ENCODE results near the gene SPEF1.
A peak's percentile ranks its signal among the peaks of the same experiment; 100 is the strongest.

Gene SPEF1

GRCh38 chr20:3755269-3755668 lies 26.0 kb downstream of the SPEF1 start:
- TF ChIP-seq EP300 (IDR thresholded peaks at IDR 0.05; ENCODE audit: borderline replicate concordance) (no peak), CREB1 (IDR thresholded peaks at IDR 0.05; ENCODE audit: low read depth) (no peak), TAF1 (IDR thresholded peaks at IDR 0.05; ENCODE audit: low read depth) (no peak), EGR1 (IDR thresholded peaks at IDR 0.05) (no peak), ZBTB7A (IDR thresholded peaks at IDR 0.05; ENCODE audit: low read depth) (no peak), TCF12 (IDR thresholded peaks at IDR 0.05; ENCODE audit: low read depth) (no peak), CEBPB (IDR thresholded peaks at IDR 0.05) (no peak), YY1 (IDR thresholded peaks at IDR 0.05; ENCODE audit: low read depth) (no peak), TEAD4 (IDR thresholded peaks at IDR 0.05) (no peak), NFIC (IDR thresholded peaks at IDR 0.05) (no peak)
- TF ChIP-seq, protein P1, sequence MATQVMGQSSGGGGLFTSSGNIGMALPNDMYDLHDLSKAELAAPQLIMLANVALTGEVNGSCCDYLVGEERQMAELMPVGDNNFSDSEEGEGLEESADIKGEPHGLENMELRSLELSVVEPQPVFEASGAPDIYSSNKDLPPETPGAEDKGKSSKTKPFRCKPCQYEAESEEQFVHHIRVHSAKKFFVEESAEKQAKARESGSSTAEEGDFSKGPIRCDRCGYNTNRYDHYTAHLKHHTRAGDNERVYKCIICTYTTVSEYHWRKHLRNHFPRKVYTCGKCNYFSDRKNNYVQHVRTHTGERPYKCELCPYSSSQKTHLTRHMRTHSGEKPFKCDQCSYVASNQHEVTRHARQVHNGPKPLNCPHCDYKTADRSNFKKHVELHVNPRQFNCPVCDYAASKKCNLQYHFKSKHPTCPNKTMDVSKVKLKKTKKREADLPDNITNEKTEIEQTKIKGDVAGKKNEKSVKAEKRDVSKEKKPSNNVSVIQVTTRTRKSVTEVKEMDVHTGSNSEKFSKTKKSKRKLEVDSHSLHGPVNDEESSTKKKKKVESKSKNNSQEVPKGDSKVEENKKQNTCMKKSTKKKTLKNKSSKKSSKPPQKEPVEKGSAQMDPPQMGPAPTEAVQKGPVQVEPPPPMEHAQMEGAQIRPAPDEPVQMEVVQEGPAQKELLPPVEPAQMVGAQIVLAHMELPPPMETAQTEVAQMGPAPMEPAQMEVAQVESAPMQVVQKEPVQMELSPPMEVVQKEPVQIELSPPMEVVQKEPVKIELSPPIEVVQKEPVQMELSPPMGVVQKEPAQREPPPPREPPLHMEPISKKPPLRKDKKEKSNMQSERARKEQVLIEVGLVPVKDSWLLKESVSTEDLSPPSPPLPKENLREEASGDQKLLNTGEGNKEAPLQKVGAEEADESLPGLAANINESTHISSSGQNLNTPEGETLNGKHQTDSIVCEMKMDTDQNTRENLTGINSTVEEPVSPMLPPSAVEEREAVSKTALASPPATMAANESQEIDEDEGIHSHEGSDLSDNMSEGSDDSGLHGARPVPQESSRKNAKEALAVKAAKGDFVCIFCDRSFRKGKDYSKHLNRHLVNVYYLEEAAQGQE (IDR thresholded peaks at IDR 0.05; ENCODE audit: low read depth) = no peak
- TF ChIP-seq, protein P2, sequence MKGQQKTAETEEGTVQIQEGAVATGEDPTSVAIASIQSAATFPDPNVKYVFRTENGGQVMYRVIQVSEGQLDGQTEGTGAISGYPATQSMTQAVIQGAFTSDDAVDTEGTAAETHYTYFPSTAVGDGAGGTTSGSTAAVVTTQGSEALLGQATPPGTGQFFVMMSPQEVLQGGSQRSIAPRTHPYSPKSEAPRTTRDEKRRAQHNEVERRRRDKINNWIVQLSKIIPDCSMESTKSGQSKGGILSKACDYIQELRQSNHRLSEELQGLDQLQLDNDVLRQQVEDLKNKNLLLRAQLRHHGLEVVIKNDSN (IDR thresholded peaks at IDR 0.05) = no peak
- TF ChIP-seq, protein P3, sequence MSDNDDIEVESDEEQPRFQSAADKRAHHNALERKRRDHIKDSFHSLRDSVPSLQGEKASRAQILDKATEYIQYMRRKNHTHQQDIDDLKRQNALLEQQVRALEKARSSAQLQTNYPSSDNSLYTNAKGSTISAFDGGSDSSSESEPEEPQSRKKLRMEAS (IDR thresholded peaks at IDR 0.05) = no peak

GRCh38 chr20:3754276-3754630 lies 27.0 kb downstream of the SPEF1 start:
- no peak for TF ChIP-seq TCF12 (IDR thresholded peaks at IDR 0.05; ENCODE audit: low read depth)

- TF ChIP-seq RAD21 (IDR thresholded peaks at IDR 0.05; ENCODE audit: low read depth) = no peak
- TF ChIP-seq ZBTB7A (IDR thresholded peaks at IDR 0.05; ENCODE audit: low read depth) = no peak
These were observed 27.6 kb downstream of the SPEF1 start for GRCh38 chr20:3753501-3754275.

- TF ChIP-seq ZBTB7A (IDR thresholded peaks at IDR 0.05; ENCODE audit: low read depth) (no peak), RAD21 (IDR thresholded peaks at IDR 0.05; ENCODE audit: low read depth) (peak; percentile 73), EP300 (IDR thresholded peaks at IDR 0.05; ENCODE audit: borderline replicate concordance) (no peak), TEAD4 (IDR thresholded peaks at IDR 0.05) (no peak), NFIC (IDR thresholded peaks at IDR 0.05) (no peak)
- TF ChIP-seq, protein P1 (IDR thresholded peaks at IDR 0.05; ENCODE audit: low read depth) = no peak
- TF ChIP-seq, protein P2 (IDR thresholded peaks at IDR 0.05) = no peak
These were observed 28.1 kb downstream of the SPEF1 start for GRCh38 chr20:3753098-3753497.

DNA sequence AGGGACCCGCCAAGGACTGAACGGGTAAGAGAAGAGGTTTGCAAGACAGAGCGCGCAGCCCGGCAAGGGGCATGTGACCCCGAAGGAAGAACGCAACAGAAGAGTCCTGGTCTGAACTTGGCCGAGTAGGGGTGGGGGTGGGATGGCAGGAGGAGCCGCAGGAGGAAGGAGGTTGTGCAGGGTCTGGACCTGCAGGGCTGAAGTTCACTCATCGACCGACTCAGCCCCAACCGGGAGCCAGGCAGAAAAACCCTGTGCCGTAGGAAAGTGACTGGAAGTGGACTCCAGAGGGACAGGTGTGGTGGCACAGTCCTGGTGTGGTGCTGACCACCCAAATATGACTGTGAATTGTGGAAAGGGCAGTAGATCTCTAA lies 28.9 kb downstream of the SPEF1 start:
- TF ChIP-seq RAD21 (IDR thresholded peaks at IDR 0.05; ENCODE audit: low read depth) = no peak
- no peak for TF ChIP-seq EGR1 (IDR thresholded peaks at IDR 0.05)
- TF ChIP-seq TAF1 (IDR thresholded peaks at IDR 0.05; ENCODE audit: low read depth) = no peak
- no peak for TF ChIP-seq EP300 (IDR thresholded peaks at IDR 0.05; ENCODE audit: borderline replicate concordance)
- TF ChIP-seq, protein P2 (IDR thresholded peaks at IDR 0.05) = peak; percentile 42; the same call in 1 of the 2 replicates

DNA sequence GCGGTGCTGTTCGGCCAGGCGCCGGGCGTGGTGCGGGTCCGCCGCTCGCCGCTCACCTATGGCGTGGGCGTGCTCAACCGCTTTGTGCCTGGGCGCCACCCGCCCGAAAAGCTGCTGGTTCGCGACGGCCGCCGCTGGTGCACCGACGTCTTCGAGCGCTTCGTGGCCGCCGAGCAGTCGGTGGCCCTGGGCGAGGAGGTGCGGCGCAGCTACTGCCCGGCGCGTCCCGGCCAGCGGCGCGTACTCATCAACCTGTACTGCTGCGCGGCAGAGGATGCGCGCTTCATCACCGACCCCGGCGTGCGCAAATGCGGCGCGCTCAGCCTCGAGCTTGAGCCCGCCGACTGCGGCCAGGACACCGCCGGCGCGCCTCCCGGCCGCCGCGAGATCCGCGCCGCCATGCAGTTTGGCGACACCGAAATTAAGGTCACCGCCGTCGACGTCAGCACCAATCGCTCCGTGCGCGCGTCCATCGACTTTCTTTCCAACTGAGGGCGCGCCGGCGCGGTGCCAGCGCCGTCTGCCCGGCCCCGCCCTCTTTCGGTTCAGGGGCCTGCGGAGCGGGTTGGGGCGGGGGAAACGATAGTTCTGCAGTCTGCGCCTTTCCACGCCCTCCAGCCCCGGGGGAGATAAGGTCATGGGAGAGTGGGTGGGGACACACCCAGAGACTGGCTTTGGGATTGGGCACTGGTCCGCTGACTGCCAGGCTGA lies 29.4 kb downstream of the SPEF1 start:
- TF ChIP-seq EP300 (IDR thresholded peaks at IDR 0.05; ENCODE audit: borderline replicate concordance) (no peak), TCF12 (IDR thresholded peaks at IDR 0.05; ENCODE audit: low read depth) (no peak), TEAD4 (IDR thresholded peaks at IDR 0.05) (no peak), TAF1 (IDR thresholded peaks at IDR 0.05; ENCODE audit: low read depth) (no peak), CREB1 (IDR thresholded peaks at IDR 0.05; ENCODE audit: low read depth) (0 out of 2 replicates have a peak, but pooled peaks have one; percentile 14), EGR1 (IDR thresholded peaks at IDR 0.05) (peak; percentile 57; the same call in 1 of the 2 replicates), NFIC (IDR thresholded peaks at IDR 0.05) (peak; percentile 70), YY1 (IDR thresholded peaks at IDR 0.05; ENCODE audit: low read depth) (peak; percentile 55; the same call in 1 of the 2 replicates)
- TF ChIP-seq, protein P3 (IDR thresholded peaks at IDR 0.05) = peak; percentile 91
- TF ChIP-seq, protein P2 (IDR thresholded peaks at IDR 0.05) = peak; percentile 2; the same call in 1 of the 2 replicates

Data from Ishikawa (cell line).